DOHH2 (cell line): Measurements from ENCODE around the gene SLC25A13.

Experiments
- H3F3A ChIP-seq: fragments of 200-600 bp; sonication (generic), shearing (Covaris generic); 2 replicates; pipeline ENCODE4 v1.6.0; 2016; ENCODE audit warnings: antibody characterized with exemption, mild to moderate bottlenecking; ENCODE audit not compliant: control insufficient read depth, insufficient read depth
- H3K27ac ChIP-seq: fragments of 200-600 bp; sonication (generic); 2 replicates; pipeline ENCODE4 v1.5.1; 2014; ENCODE audit warnings: low read depth, mild to moderate bottlenecking, low read length, moderate library complexity
- H3K27me3 ChIP-seq: fragments of 200-600 bp; sonication (generic); 2 replicates; pipeline ENCODE4 v1.6.1; 2014; ENCODE audit warnings: mild to moderate bottlenecking, low read length, mixed read lengths; ENCODE audit not compliant: control insufficient read depth
- H3K36me3 ChIP-seq: fragments of 200-600 bp; sonication (generic); 2 replicates; pipeline ENCODE4 v1.6.1; 2014; ENCODE audit warnings: mild to moderate bottlenecking, low read length, moderate library complexity, mixed read lengths; ENCODE audit not compliant: control insufficient read depth
- H3K4me1 ChIP-seq: fragments of 200-600 bp; sonication (generic); 2 replicates; pipeline ENCODE4 v1.6.1; 2014; ENCODE audit warnings: mild to moderate bottlenecking, low read length, mixed read lengths; ENCODE audit not compliant: control insufficient read depth
- H3K4me2 ChIP-seq: fragments of 200-600 bp; sonication (generic); 2 replicates; pipeline ENCODE4 v1.6.0; 2014; ENCODE audit warnings: mild to moderate bottlenecking, low read length, moderate library complexity
- H3K4me3 ChIP-seq: fragments of 200-600 bp; sonication (generic); 2 replicates; pipeline ENCODE4 v1.5.1; 2014; ENCODE audit warnings: mild to moderate bottlenecking, low read length, mixed read lengths
- H3K79me2 ChIP-seq: fragments of 200-600 bp; sonication (generic); 2 replicates; pipeline ENCODE4 v1.6.1; 2014; ENCODE audit warnings: mild to moderate bottlenecking, low read length, mixed read lengths; ENCODE audit not compliant: control insufficient read depth
- H3K9me2 ChIP-seq: fragments of 200-600 bp; sonication (generic); replicated peaks from 2 replicates; pipeline ENCODE4 v1.6.1; 2014; ENCODE audit warnings: mild to moderate bottlenecking, low read length, mixed read lengths; ENCODE audit not compliant: control insufficient read depth
- H3K9me3 ChIP-seq: fragments of 200-600 bp; sonication (generic); 2 replicates; pipeline ENCODE4 v1.6.1; 2014; ENCODE audit warnings: antibody characterized with exemption, low read length, mixed read lengths; ENCODE audit not compliant: control insufficient read depth, insufficient read depth
- H4K20me1 ChIP-seq: fragments of 200-600 bp; sonication (generic); 2 replicates; pipeline ENCODE4 v1.6.0; 2014; ENCODE audit warnings: low read depth, mild to moderate bottlenecking, antibody characterized with exemption, low read length, moderate library complexity; ENCODE audit not compliant: control insufficient read depth, insufficient read depth
- EZH2phosphoT487 ChIP-seq: fragments of 200-600 bp; sonication (generic); IDR thresholded peaks from 2 replicates; pipeline ENCODE4 v1.6.1; 2017; ENCODE audit warnings: borderline replicate concordance, mild to moderate bottlenecking, antibody characterized with exemption, low read length, moderate library complexity, mixed read lengths
- TF ChIP-seq, protein P1 (sequence below): fragments of 200-600 bp; sonication (generic); IDR thresholded peaks from one replicate; pipeline ENCODE4 v1.5.1; 2014; ENCODE audit warnings: antibody characterized with exemption, mild to moderate bottlenecking, low read depth, low read length; ENCODE audit not compliant: poor library complexity, severe bottlenecking

Gene SLC25A13

DNA sequence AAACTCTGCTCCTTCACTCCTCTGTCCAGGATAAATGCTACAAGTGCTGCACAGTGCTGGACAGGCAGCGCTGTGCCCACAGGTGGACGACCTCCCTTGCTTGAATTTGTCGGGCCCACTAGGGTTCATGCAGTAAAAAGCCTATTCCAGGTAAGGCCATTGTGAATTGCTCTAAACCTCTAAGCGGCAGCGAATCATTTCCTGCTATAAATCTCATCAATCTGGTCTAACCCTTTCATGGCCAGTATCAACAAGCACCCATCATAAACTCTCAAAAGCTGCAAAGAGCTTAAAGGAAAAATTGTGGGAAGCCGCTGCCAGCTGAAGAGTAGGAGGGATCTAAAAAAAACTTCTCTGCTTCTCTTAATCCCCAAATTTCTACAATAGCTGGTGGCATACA is 134.2 kb downstream of the SLC25A13 start:
- no peaks in the 10 kb centered on the region for H3K27me3 ChIP-seq
- no peaks in the 10 kb centered on the region for H3K9me3 ChIP-seq
- no peak overlapping the region for H3K4me2 ChIP-seq
- H3K27ac ChIP-seq: no peak overlapping the region
- H3K4me3 ChIP-seq: no peak overlapping the region
- H4K20me1 ChIP-seq: no peaks in the 10 kb centered on the region
- no peaks in the 10 kb centered on the region for H3K79me2 ChIP-seq
- TF ChIP-seq, protein P1, sequence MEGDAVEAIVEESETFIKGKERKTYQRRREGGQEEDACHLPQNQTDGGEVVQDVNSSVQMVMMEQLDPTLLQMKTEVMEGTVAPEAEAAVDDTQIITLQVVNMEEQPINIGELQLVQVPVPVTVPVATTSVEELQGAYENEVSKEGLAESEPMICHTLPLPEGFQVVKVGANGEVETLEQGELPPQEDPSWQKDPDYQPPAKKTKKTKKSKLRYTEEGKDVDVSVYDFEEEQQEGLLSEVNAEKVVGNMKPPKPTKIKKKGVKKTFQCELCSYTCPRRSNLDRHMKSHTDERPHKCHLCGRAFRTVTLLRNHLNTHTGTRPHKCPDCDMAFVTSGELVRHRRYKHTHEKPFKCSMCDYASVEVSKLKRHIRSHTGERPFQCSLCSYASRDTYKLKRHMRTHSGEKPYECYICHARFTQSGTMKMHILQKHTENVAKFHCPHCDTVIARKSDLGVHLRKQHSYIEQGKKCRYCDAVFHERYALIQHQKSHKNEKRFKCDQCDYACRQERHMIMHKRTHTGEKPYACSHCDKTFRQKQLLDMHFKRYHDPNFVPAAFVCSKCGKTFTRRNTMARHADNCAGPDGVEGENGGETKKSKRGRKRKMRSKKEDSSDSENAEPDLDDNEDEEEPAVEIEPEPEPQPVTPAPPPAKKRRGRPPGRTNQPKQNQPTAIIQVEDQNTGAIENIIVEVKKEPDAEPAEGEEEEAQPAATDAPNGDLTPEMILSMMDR: no peak
- no peak for TF ChIP-seq EZH2phosphoT487
- H3K4me1 ChIP-seq: no peaks in the 10 kb centered on the region
- H3F3A ChIP-seq: no peaks in the 10 kb centered on the region
- peaks cover 28% of the 10 kb centered on the region for H3K36me3 ChIP-seq
- H3K9me2 ChIP-seq: no peaks in the 10 kb centered on the region

DNA sequence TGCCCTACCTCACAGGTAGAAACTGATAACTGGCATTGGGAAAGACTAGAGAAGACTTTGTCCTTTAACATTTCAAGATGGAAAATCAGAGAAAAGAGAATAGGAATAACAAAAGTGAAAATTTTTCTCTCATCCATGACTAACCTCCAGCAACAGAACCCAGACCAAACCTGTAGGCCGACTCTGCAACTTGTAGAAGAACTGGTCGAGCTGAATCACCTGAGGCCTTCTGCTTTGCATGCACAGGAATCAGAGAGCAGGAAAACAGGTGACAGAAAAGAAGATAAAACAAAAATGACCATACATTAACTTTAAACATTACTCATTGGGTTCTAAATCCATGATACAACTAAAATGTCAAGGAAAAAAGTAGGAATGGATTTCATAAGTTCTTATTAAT is 137.1 kb downstream of the SLC25A13 start:
- H3K36me3 ChIP-seq: peaks cover 12% of the 10 kb centered on the region
- TF ChIP-seq, protein P1: no peak
- TF ChIP-seq EZH2phosphoT487: no peak
- H3K27me3 ChIP-seq: no peaks in the 10 kb centered on the region
- H3K4me1 ChIP-seq: no peaks in the 10 kb centered on the region
- no peaks in the 10 kb centered on the region for H3F3A ChIP-seq
- no peaks in the 10 kb centered on the region for H4K20me1 ChIP-seq
- no peak overlapping the region for H3K27ac ChIP-seq
- H3K79me2 ChIP-seq: no peaks in the 10 kb centered on the region
- no peak overlapping the region for H3K4me3 ChIP-seq
- no peaks in the 10 kb centered on the region for H3K9me2 ChIP-seq
- no peaks in the 10 kb centered on the region for H3K9me3 ChIP-seq
- no peak overlapping the region for H3K4me2 ChIP-seq

DNA sequence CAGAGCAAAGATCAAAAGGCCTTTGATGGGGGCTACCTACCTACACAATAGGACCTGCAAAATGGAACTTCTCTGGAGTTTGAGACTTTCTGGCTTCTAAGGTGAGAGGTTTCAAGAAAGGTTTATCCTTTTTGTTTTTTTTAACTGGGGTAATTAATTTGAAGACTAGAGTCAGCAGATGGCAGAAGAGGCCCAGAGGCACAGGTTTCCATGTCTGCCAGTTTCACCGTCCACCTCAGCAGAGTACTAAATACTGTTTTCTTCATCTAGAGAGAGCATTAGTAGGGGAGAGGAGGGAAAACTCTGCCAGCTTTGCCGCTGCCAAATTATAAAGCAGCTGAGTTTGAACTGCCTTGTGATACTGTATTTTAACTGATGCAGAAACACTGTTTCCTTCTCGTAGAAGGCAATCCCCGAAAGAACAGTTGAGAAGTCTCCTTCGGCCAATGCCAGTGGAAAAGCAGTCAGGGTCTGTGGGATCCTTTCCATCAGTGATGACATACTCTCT is 138.7 kb downstream of the SLC25A13 start:
- H3K4me1 ChIP-seq: no peaks in the 10 kb centered on the region
- no peaks in the 10 kb centered on the region for H3K9me3 ChIP-seq
- H4K20me1 ChIP-seq: no peaks in the 10 kb centered on the region
- H3K27me3 ChIP-seq: no peaks in the 10 kb centered on the region
- no peak overlapping the region for H3K4me2 ChIP-seq
- TF ChIP-seq EZH2phosphoT487: no peak
- peaks cover 12% of the 10 kb centered on the region for H3K36me3 ChIP-seq
- no peaks in the 10 kb centered on the region for H3K9me2 ChIP-seq
- H3K79me2 ChIP-seq: no peaks in the 10 kb centered on the region
- H3F3A ChIP-seq: no peaks in the 10 kb centered on the region
- H3K27ac ChIP-seq: no peak overlapping the region
- H3K4me3 ChIP-seq: no peak overlapping the region

DNA sequence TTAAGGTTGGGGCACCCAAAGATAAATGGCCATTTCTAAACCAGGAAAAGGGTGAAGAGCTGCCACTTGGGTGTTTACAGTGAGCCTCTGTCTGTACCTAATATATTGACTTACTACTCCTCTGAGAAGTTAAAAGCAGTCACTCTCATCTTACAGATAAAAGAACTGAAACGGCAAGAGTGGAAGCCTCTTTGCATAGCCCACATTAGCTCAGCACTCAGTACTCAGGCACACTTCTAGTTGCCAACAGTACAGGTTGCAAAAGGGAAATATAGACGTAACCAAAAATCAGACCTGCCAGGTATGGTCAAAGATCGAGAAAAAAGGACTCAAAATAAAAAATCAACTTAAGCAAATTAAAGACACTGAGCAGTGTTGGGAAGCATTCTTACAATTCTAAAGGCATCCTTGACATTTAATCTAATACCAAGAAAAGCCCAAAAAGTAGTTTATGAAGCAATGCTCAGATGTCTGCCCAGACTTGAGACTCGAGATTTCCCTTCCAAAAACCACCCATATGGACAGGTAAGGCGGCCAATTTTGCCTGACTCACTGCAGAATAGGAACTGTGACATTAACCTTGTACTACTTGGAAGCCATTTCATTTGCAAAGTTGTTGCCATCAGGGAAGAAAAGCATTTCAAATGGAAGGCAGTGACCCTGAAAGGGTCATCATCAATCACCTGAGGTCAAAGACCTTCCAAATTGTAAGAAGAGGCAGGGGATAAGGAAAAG is 139.3 kb downstream of the SLC25A13 start:
- H3K27me3 ChIP-seq: no peaks in the 10 kb centered on the region
- no peak overlapping the region for H3K4me3 ChIP-seq
- H3K36me3 ChIP-seq: peaks cover 12% of the 10 kb centered on the region
- no peak for TF ChIP-seq EZH2phosphoT487
- TF ChIP-seq, protein P1: no peak
- H3K4me1 ChIP-seq: no peaks in the 10 kb centered on the region
- no peak overlapping the region for H3K27ac ChIP-seq
- no peaks in the 10 kb centered on the region for H3K9me2 ChIP-seq
- H3K4me2 ChIP-seq: no peak overlapping the region
- no peaks in the 10 kb centered on the region for H4K20me1 ChIP-seq
- no peaks in the 10 kb centered on the region for H3F3A ChIP-seq
- H3K9me3 ChIP-seq: no peaks in the 10 kb centered on the region
- H3K79me2 ChIP-seq: no peaks in the 10 kb centered on the region
